Activated CD4-positive, CD25-positive, alpha-beta regulatory T cell treated with anti-CD3 and anti-CD28 coated beads, Interleukin-2, amount 50 U/mL, for 16 hours (primary cell): Measurements from ENCODE around the gene EHMT1.
"Not testable (repeated sequence)": the region's sequence is repeated elsewhere in the genome, so short reads cannot be mapped to it uniquely, and the experiment has no call there.

Source experiments
- DNase-seq: peaks from one replicate; pipeline ENCODE4 v3.0.0-alpha.2; 2020; ENCODE audit warnings: low read depth, low spot score

Gene EHMT1

GRCh38 chr9:137804908-137805630, 186.3 kb downstream of the EHMT1 start:
- DNase-seq = no peak

DNA sequence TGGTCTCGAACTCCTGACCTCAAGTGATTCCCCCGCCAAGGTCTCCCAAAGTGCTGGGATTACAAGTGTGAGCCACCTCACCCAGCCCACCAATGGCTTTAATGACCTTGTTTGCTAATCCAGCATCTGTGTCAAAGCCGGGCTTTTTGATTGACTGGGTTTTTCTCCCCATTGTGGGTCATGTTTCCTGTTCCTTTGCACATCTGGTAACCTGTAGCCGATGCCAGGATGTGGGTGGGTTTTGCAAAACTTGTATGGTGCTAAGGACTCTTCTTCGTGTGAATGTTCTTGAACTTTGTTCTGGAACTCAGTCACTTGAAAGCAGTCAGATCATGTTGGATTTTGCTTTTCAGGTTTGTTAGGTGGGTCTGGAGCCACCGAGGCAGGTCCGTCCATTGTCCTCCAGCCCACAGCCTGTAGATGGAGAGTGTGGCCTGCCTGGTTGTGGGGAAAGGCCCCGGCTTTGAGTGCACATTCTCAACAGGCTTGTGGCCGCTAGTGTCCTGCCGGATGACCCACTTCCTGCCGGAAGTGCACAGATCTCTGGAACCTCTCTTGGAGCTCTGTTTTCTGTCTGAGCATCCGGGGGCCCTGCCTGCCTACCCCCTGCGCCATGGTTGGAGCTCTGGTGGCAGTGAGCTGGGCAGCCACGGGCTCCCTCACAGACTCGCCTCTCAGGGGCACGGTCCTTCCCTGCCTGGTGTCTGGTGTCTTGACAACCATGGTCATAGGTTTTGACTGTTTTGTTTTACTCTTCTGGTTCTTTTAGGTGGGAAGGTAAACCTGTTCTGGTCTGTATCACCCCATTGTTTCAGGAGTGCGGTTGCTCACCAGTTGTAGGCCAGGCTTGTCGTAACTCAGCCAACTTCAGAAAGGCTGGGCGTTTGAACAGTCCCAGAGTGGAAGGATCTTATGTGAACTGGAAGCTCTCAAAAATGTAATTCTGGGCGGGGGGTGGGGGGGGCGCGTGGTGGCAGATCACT, 189.2 kb downstream of the EHMT1 start:
- no peak for DNase-seq

DNA sequence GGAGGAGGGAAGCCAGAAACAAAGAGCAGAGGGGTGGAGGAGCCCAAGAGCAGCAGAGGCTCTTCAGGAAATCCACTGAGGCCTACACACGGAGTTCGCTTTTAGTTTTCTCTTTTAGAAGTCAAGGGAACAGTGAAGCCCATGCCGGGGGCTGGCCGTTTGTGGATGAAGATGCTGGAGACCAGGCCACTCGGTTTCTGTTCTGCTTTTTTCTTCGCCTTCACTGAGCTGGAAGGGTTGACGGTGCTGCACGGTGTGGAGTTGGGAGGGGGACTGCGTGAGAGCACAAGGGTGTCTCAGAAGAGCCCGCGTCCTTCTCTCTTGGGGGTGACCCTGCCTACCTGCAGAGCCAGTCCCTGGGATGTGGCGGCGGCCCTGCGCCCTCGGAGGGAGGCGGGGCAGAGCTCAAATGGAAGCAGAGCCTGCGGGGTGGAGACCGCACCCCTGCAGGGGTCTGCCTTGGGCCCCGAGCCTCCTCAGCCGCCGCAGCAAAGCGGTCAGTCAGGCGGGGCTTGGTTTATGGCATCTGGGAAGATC, 190.3 kb downstream of the EHMT1 start:
- DNase-seq = no peak

DNA sequence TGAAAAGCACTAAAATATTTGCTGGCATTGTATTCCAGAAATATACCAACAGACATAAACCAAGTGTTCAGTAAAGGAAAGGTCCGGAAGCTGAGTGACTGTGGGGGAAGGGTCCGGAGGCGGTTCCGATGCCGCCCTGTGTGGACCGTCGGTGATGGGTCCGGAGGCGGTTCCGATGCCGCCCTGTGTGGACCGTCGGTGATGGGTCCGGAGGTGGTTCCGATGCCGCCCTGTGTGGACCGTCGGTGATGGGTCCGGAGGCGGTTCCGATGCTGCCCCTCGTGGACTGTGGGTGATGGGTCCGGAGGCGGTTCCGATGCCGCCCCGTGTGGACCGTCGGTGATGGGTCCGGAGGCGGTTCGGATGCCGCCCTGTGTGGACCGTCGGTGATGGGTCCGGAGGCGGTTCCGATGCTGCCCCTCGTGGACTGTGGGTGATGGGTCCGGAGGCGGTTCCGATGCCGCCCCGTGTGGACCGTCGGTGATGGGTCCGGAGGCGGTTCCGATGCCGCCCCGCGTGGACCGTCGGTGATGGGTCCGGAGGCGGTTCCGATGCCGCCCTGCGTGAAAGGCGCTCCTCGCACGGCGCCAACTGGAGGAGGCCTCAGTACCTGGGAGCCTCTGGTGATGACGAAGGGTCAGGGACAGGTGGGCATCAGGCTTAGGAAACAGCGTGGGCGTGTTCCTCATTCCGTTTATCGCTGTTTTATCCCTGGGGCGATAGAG, 191.1 kb downstream of the EHMT1 start:
- not testable (repeated sequence) for DNase-seq

DNA sequence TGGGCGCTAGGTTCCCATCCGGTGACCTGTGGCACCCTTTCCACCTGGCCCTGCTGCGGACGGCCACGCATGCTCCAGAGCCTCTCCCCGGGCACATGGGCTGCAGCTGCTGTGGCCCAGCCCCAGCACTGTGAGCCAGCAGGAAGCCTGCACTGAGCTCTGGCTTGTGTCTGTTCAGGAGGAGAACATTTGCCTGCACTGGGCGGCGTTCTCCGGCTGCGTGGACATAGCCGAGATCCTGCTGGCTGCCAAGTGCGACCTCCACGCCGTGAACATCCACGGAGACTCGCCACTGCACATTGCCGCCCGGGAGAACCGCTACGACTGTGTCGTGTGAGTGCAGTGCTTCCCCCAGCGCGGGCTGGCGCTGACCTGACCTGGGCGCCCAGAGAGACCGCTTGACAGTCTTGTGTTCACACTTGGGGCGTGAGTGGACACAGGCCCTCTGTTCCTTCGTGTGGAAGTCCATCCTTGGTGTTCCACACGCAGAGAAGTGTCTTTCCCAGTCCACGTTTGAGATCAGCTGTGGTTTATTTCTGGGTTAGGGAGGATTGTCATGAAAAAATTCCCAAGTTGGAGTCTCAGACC, 192.6 kb downstream of the EHMT1 start:
- DNase-seq = no peak

DNA sequence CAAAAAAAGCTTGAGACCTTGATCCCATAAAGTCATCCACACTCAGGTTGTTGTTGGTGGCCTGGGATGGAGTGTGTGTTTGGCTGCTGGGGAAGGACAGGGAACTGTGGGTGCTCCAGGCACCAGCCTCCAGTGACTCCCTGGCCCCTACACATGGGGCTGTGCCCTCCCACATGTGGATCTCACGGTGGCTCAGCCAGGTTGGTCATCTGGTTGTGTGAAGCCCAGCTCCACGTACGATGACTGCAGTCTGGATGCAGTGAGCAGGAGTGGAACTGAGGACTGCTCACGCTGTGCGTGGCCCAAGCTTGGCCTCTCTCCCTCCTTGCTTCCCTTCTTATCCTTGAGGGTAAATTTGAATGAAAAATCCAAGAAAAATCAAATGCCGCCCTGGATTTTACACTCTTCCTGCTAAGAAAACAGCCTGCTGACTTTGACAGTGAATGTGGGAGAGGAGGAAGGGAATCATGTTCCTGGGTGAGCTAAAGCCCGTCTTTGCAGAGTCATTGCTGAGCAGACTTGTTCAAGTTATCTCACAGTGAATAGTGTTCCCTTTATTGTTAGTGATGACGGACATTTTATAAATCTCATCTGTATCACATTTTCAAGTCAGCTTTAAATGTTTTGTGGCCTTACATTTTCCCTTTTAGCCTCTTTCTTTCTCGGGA, 193.7 kb downstream of the EHMT1 start:
- no peak for DNase-seq

DNA sequence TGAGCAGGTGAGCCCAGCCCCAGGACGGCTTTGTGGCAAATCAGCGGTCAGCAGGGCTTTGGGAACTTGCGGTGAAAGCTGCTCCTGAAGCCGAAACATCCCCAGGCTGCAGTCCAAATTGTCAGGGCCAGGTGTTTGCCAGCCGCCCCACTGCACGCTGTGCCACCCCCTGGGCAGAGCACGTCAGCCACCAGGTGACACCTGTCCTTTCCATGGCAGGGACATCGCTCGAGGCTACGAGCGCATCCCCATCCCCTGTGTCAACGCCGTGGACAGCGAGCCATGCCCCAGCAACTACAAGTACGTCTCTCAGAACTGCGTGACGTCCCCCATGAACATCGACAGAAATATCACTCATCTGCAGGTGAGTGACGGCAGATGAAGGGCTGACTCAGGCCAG, 194.4 kb downstream of the EHMT1 start:
- DNase-seq = no peak

DNA sequence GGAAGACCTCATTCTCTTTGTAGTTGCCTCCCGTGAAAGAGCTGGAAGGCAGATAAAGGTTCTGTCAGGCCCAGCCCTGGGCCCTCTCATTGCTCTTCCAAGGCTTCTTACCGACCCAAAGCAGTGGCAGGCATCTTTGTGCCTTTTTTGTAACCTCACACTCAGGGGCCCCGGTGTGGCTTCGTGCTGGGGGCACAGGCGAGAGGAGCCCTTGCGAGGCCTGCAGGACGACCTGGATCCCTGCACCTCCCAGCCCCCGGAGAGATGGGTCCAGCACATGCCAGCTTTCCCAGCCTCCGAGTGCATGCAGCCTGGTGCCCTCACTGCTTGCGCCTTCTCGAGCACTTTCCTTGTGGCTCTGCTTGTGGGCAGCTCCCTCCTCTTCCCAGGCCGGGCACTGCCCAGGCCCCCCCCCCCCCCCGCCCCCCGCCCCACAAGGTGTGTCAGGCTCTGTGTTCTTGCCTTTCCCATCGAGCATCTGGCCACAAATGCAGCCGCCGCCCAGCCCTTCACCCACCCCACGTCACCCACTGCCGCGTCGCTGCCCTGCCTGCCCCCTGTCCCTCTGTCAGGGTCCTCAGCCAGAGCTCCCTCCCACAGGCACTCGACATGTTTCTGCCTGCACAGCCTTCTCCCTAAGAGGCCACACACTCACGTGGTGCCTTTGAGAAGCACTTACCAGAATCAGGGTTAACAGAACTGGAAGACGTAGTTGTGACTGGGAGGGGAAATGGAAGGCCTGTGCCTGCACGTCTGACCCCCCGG, 195.0 kb downstream of the EHMT1 start:
- no peak for DNase-seq

DNA sequence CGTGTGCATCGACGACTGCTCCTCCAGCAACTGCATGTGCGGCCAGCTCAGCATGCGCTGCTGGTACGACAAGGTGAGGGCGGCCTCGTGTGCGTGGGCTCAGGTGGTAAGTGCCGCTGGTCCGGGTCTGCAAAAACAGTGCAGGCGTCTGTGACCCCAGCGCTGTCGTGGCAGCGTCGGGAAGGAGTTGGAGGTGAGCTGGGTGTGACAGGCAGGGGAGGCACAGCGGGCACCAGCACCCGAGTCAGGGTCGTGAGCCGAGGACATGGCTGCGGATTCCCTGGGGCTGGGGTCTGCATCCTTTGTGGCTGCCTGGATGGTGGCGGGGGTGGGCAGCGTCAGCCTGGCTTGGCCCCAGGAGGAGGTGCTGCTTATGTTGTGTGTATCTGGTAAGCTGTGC, 195.6 kb downstream of the EHMT1 start:
- no peak for DNase-seq

DNA sequence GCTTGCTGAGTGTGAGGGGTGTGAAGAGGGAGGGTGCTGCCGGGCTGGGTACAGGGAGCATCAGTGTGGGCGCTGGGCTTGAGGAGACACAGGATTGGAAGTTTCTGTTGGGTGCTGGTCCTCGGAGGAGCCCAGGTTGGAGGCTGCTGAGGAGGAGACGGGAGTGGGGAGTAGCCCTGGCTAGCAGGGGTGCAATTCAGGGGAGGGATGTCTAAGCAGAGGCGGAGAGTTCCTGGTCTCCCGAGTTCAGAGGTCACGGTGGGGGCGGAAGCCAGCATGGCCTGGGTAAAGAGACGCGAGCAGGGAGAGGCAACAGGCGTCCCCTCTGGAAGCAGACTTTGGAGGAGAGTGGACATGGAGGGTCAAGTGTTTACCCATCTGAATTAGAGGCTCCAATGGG, 196.0 kb downstream of the EHMT1 start:
- DNase-seq = no peak

DNA sequence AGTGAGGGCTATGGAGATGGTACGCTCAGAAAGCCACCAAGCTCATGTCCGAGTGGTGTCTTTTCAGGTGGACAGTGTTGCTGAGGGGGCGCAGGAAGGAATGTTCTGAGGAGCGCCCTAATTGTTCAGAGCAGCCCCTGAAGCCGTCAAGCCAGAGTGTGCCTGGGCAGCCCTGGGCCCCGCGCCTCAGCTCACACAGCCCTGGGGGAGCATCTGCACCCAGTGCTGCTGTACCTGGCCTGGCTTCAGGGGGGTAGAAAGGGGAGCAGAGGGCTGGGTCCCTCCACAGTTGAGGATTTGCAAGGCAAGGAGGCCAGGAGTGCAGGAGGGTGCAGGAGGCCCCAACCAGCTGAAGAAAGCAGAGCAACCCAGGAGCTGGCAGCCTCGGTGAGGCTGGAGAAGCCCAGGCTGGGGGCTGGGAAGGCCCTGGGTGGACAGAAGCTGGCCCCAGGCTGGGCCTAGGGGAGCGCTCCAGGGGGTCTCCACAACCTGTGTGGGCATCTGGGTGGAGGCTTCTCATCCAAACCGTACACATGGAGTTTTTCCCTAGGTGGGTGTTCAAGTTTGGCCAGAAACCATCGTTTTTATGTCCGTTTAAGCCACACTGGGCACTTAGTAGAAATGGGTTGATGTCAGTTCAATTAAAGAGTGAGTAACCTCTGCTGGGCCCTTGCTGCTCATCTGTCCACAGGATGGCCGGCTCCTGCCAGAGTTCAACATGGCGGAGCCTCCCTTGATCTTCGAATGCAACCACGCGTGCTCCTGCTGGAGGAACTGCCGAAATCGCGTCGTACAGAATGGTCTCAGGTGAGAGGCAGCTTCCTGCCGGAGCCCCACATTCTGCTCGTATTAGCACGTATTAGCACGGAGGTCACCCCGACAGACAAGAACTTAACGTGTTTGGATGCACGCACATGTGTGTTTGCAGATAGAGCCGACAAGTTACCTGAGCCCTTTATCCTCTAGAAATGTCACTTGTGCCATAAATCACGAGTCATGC, 196.8 kb downstream of the EHMT1 start:
- no peak for DNase-seq

GRCh38 chr9:137816531-137817235, 197.9 kb downstream of the EHMT1 start:
- DNase-seq = no peak

DNA sequence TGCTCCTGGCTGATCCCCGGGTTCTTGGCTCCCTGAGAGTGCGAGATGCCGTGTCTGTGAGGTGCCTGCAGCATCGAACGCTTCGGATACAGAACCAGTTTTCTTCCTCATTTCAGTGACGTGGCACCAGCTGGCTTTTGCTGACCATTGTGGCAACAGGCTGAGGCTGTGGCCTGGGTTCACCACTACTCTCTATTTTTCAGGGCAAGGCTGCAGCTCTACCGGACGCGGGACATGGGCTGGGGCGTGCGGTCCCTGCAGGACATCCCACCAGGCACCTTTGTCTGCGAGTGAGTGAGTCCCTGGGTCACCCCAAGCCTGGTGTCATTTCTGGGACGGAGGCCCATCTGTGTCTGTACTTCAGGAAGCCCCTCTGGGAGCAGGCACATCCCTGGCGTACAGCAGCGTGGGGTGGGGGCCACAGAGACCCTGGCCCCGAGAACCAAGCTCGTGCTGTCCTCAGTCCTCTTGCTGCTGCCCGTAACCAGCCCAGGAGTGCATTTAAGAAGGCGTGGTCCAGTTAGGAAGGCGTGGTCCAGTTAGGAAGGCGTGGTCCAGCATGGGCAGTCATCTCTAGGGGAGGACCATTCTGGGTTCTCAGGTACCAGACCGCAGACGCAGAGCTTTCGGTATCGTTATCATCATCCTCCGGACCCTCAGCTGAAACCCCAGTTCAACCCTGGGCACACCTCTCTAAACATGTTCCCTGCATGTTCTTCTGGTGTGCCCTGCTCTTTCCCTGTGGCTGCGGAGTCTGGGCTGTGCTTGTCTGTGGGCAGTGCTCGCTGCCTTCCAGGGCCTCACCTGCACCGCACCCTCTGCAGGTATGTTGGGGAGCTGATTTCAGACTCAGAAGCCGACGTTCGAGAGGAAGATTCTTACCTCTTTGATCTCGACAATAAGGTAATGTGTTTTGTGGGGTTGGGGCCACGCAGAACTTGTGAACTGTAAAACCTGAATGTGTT, 198.7 kb downstream of the EHMT1 start:
- DNase-seq = no peak

- DNase-seq = no peak
These were observed 199.5 kb downstream of the EHMT1 start for GRCh38 chr9:137818286-137818685.

- DNase-seq = no peak
These were observed 201.5 kb downstream of the EHMT1 start for GRCh38 chr9:137820161-137820855.

GRCh38 chr9:137823986-137824771, 205.4 kb downstream of the EHMT1 start:
- no peak for DNase-seq
